Kidney tubule cell (primary cell): Measurements from ENCODE around the gene SLC35E1.
"Not testable (repeated sequence)": the region's sequence is repeated elsewhere in the genome, so short reads cannot be mapped to it uniquely, and the experiment has no call there.

Experiments
- DNase-seq: peaks from one replicate; pipeline ENCODE4 v3.0.0-alpha.2; 2018; ENCODE audit warnings: low spot score

Gene SLC35E1

DNA sequence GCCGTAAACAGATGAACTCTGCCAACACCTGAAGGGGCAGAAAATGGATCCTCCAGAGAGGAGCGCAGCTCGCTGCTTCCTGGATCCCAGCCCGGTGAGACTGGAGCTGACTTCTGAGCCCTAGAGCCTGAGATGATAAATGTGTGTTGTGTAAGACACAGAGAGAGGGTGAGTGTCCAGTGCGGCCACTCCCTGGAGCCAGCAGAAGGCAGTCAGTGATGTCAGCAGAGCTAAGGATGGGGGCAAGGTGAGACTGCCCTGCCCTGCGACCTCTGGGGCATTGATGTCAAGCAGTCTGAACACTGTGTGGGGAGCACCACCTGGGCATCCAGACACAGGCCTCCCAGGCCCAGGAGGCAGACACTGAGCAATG lies 9.7 kb upstream of the SLC35E1 start:
- DNase-seq, result peak; percentile 28

DNA sequence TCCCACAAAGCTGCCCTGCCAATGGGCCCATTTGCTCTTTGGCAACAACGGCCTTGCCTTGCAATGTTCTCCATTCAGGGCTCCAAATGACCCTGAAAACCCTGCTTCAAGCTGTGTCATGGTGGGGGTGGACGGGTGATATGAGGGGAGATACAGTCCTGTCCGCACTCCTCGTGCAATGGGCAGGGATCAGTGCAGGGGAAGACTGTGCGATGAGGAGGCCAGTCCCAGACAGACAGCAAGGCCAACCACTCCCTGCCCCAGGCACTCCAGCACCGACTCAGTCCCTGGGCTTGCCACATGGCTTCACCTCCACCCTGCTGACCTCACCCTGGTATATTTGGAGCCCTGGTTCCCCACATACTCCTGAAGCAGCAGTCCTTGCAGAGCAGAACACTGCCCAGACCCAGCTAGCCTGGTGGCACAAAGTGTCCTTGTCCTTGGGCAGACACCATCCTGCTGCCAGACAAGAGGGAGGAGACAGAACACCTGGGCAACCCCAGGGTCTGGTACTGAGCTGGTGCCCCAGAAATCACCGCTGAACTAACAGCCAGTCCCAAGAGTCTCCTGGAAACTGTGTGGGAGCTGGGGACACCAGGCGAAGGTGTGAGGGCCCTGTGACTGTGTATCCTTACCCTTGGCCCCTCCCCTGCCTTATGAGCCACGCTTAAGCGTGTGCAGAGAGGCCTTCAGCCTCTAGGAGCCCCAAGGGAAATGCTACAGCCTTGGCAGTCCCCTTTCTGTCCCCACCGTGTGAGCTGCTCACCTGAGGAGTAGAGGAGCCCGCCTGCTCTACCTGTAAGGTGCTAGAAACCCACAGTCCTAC lies 9.1 kb upstream of the SLC35E1 start:
- peak; percentile 38 for DNase-seq

DNA sequence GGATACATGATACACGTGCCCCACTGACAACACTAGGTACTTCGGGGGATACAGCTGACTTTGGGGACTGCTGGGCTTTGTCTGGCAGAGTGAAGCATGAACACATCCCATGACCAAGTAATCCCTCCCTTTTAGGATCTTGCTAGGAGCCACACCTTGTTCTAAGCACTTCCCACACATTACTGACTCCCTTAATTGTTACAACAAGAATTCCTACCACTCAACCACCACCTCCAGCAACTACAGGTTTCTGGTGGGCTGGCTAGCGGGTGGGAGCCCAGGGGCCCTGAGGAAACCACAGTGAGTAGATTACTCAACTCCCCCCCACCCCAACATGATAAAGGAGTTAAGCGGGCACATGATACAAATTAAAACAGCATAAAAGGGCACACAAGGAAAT lies 7.2 kb upstream of the SLC35E1 start:
- DNase-seq, result no peak

DNA sequence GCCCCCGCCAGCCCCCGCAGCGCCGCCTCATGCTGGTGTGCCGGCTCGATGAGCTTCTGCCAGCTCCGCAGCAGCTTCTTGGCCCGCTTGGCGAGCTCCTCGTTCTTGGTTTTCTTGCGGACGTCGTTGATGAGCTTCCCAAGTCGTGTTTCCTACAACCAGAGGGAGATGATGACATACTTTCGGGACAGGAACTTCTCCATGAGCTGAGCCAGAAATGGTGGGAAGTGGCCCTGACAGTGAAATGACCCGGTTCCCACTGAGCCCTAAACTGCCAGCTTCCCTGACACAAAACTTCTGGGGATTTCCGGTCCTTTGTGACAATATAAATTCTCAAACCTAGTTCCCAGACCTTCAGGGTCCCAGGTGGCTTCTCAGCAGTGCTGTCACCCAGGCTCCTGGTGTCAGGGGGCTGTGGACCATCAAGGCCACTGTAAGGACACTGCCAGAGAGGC lies 5.3 kb upstream of the SLC35E1 start:
- no peak for DNase-seq

DNA sequence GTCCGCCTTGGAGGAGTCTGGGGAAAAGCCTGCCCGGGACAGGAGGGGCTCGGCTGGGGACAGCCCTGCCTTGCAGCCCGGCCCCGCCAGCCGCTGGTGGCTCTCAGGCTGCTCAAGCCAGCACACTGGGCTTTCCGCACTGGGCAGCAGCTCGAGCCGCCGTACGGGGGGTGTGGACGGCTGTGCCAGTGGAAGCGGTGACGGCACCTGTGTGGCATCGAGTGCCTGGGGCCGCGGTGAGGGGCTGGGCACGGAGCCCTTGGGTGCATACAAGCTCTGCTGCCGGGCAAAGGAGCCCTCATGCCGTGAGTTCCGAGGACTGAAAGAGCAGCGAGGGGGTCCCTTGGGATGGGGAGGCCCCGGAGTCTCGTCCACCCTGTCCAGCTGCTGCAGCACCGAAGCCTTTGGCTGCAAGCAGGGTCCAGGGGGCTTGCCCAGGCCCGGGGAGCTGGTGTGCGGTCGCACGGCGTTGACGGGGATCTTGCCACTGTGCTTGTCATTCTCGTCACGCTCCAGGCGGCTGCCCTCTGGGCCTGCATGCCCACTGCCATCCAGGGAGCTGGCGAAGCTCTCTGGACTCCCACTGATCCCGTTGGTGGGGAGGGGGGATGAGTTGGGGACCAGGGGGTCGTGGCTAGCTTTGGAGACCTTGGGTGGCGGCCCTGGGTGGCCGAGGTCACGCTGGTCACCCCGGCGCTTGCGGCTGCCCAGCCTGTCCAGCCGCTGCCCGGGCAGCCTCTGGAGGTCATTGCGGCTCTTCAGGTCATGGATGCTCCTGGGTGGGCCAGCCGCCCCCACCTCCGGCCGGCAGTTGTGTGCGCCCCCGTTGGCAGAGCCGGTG lies 4.7 kb upstream of the SLC35E1 start:
- no peak for DNase-seq

DNA sequence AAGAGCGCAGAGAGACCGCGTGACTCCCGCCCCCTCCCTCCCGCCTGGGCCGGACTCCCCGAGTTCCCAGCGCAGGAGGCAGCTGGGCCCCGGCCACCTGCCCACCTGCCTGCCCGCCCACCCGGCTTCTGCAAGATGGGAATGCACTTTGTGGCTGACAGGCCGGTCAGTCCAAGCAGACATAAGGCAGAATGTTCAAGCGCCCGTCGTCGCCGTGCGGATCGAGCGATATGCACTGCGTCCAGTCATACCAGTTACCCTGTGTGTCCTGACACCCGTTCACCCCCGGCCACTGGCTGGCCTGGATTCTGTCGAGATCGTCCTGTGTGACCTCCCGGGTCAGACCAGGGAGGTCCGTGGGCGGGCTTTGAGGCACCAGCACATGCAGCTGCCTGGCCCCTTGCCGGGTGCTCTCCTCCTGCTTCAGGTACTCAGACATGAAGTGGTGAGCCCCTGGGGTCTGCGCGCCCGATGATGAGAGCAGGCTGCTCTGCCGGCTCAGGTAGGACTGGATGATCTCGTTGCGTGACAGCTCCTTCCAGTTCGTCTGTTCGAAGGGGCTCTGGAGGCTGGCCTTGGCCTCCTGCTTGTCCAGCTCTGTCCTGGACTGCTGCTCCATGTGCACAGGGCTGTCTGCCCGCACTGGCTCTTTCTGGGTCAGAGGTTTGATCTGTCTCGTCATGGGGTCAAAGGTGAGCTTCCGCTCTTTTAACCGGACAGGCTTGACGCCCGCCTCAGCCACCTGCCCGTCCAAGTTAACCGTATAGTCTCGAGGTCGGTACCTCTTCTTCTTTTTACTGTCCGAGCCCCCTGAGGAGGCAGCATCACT lies 3.9 kb upstream of the SLC35E1 start:
- DNase-seq, result no peak

DNA sequence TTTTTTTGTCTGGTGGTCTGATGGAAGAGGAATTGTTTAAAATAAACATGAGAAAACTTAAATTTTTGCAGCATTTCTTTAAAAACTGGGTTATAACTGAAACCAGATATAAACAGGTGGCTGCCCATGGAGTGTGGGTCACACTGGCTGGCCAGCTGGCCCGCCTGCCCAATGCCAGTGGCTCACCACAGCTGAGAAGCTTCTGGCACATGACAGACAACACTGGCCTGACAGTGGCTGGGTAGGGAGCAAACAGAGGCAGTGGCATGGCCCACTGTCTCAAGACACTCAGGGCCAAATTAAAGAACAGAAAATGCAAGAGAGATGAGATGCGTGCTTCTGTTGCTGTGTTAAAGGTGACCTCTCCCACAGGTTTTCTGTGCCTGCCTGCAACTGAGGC lies 3.1 kb upstream of the SLC35E1 start:
- no peak for DNase-seq

DNA sequence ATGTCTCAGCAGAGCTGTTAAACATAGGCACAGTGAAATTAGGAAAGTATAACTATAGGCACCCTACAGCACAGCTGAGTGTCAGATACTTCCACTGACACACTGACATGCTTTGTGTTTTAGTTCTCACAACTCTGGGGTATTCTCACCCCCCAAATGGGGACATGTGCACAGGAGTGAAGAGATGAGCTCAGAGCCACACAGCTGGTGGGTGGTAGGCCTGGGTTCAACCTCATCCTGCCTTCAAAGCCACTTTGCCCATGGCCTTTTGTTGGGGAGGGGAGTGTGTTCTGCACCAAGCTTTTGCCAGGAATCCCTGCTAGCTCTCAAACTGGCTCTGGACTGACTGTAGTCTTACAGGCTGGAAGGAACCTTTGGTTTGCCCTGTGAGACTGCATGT lies 1.7 kb upstream of the SLC35E1 start:
- DNase-seq, result no peak

DNA sequence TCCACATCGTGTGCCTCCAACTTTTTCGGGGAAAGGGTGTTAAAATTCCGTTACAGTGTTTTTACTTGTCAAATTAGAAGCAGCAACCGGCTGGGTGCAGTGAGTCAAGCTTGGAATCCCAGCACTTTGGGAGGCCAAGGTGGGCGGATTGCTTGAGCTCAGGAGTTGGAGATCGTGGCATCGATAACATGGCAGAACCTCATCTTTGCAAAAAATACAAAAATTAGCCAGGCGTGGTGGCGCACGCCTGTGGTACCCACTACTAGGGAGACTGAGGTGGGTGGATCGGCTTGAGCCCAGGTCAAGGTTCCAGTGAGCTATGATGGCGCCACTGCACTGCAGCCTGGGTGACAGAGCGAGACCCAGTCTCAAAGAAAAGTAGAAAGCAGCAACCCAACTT lies 1.1 kb upstream of the SLC35E1 start:
- no peak for DNase-seq

DNA sequence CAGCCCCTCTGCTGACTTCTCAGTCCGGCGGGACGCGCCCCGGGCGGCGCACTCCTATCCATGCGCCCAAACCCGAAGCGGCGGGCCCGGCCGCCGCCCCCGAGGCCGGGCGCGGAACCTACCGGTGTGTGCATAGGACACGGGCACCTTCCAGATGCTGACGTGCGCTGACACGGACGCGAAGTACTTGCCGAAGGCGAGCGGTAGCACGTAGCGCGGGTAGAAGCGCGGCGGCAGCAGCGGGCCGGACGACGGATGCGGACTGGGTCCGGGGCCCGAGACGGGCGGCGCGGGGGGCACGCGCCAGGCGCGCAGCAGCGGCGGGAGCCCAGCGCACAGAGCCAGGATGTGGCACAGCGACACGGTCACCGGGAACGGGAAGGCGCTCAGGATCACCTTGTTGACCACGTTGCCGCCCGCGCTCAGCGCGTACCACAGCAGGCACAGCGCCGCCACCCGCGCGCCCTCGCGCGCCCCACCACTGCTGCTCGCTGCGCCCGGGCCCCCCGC lies 338 bp downstream of the SLC35E1 start:
- peak; percentile 49 for DNase-seq

DNA sequence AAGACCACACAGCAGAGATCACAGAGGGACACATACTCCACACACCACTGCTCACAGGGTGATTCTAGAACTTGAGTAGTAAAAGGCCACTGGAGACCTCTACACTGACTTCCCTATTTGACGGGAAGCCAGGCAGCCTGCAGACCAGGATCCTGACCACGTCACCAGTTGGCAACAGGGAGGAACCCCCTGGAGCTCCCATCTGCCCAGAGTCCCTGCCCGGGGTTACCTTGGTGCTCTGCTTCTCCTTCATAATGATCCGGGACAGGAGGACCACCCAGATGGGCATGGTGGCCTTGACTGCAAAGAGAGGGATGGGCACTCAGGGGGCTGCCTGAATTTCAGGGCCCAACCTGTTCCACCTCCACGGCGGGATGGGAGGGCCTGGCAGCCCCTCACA lies 932 bp downstream of the SLC35E1 start:
- peak; percentile 61 for DNase-seq

DNA sequence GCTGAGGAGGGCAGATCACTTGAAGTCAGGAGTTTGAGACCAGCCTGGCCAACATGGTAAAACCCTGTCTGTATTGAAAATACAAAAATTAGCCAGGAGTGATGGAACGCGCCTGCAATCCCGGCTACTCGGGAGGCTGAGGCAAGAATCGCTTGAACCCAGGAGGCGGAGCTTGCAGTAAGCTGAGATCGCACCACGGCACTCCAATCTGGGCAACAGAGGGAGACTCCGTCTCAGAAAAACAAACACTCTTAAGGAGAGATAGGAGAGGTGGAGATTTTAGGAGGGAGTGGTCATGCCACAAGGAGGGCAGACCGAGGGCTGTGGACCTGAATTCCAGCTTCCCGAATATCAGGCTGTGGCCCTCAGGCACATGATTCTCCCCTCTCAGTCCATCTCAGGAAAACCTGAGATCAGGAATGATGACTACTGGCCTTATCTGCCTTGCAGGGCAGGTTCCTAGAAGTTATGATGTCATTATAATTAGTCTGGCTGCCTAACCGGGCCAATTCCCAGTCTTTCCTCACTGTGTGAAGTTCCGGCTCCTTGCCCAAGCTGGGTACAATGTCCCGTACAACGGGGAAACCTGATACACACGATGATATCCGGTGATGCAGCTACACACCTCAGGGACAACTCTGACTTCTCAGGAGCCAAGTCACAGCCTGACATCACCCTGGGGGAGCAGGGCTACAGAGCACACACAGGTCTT lies 2.5 kb downstream of the SLC35E1 start:
- peak; percentile 62 for DNase-seq

DNA sequence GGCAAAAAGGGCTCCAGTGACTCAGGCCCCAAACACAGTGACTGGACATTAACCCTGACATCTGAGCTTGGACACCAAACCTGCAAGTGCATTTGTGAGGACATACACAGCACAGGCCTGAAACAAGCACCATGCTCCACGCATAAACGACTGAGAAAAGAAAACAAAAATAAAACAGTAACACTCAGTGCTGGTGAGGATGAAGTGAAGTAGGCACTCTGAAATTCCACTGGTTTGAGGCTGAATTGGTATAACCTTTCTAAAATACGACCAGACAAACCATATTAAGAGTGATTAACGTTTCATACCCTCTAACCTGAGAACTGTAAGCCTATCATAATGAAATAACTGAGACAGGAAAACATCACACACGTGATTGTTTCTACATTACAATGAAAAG lies 5.5 kb downstream of the SLC35E1 start:
- no peak for DNase-seq

DNA sequence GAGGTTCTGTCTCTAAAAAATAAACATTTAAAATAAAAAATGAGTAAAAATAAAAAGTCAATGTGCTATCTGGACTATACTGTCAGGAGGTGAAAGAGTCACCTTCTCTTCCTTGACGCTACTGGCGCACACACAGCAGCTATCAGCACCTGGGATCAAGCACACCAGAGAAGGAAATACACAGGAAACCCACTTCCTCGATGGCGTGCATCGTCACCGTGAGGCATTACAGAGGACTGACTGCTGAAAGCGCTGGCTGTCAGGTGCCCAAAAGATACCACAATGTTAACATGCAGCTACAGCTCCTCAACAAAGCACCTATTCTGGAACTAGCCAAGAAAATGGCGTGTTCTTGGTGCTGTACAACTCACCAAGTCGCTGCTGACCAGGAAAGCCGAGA lies 6.1 kb downstream of the SLC35E1 start:
- DNase-seq, result no peak

DNA sequence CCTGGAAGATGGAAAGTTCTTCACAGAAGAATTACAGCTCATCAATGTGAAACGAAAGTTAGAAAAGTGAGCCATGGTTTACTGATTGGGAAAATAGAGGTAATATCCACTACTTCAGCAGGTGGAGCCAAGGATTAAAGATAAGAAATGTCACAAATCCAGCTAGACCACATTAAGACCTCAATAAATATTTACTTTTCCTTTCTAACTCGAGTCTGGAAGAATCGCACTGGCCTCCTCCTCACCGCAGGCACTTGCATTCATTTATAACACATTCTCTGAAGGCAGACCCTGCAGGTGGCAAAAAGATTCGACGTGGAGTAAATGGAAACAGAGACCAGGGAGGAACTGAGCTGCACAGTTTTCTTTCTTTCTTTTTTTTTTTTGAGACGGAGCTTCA lies 7.4 kb downstream of the SLC35E1 start:
- DNase-seq, result no peak

DNA sequence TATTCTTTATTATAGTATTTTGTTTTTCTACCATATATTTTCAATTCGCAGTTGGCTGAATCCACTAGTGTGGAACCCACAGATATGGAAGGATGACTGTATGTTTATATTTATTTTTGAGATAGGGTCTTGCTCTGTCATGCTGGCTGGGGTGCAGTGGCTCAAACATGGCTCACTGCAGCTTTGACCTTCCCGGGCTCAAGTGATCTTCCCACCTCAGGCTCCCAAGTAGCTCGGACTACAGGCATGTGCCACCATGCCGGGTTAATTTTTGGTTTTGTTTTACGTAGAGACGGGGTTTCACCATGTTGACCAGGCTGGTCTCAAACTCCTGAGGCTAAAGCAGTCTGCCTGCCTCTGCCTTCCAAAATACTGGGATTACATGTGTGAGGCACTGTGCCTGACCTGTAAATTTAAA lies 9.6 kb downstream of the SLC35E1 start:
- no peak for DNase-seq

DNA sequence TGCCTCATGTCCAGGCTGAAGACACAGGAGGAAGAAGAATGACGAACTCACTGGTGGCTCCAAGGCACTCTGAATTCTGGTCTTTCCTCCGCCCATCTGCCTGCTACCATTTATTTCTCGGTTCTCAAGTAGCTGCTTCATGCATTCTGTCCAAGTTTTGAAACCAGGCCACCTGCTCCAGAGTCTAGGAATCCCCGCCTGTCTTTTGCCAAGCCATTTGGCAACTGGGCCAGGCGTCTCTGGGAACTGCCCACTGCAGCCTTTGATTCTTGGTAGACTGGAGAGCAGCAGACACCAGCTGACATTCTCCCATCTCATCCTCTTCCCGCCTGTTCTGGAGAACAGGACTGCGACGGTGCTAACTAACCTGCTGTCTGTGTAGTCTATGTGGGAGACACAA lies 10.8 kb downstream of the SLC35E1 start:
- no peak for DNase-seq

DNA sequence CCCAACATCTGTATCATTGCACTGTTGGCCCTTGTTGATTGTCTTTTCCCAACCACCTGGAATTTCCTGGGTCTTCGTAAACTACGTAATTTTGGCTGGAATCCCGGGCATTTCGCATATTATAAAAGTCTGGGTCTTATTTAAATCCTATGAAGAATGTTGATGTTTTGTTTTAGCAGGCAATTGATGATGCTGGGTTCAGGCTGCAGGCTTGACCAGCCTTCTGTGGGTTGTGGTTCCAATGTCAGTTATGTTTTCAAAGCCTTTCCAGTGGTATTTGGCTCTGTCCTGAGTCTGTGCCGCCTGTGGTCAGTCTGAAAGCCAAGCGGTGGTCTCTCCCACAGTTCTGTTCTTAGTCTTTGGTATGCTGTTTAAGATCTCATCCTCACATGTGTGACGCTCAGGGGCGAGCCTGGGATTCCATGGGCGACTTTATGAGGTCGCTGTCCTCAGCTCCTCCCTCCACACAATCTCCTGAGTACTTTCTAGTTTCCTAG lies 12.4 kb downstream of the SLC35E1 start:
- DNase-seq, result no peak

DNA sequence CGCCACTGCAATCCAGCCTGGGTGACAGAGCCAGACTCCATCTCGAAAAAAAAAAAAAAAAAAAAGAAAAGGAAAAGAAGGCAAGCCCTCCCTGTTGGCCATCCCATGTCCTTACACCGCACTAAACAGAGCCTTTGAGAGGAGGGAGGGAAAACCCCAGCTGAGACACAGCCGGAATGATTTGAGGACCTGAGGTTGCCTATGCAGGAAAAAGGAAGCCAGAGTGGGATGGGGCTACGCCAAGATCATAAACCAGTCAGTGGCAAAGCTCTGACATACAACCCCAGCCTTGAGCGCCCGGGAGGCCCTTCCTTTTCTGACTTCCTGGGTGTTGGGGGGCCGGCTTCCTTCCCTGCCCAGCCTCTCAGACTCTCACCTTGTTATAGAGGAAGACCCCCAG lies 17.4 kb downstream of the SLC35E1 start:
- no peak for DNase-seq

DNA sequence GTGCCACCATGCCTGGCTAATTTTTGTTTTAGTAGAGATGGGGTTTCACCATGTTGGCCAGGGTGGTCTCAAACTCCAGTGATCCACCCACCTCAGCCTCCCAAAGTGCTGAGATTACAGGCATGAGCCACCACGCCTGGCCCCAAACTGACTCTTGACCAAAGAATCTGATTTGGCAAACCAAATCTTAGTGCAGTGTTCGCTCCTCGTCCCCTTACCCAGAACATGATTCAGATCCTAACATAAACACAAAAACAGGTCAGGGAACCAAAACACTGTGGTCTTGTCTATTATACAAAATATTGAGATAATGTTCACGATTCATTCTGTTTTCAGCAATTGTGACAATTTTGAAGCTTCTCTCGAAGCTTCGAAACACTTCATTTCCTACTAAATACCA lies 20.3 kb downstream of the SLC35E1 start:
- not testable (repeated sequence) for DNase-seq

DNA sequence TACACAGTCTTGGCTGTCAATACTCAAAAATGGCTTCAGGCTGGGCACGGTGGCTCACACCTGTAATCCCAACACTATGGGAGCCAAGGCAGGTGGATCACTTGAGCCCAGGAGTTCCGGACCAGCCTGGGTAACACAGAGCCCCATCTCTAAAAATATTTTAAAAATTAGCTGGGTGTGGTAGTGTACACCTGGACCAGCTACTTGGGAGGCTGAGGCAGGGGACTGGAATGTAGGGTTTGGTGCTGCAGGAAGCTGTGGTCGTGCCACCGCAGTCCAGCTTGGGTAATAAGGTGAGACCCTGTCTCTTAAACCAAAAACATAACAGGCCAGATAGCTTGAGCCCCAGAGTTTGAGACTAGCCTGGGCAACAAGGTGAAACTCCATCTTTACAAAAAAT lies 23.3 kb downstream of the SLC35E1 start:
- DNase-seq, result peak; percentile 30
